ENCODE measurements around the gene PLB1.

- TF ChIP-seq CTCF (IDR thresholded peaks at IDR 0.05) (no peak), TCF7 (CRISPR knock-in tag; IDR thresholded peaks at IDR 0.05; ENCODE audit: low read depth) (no peak)
Measured at GRCh38 chr2:28558158-28558820, 62.4 kb downstream of the PLB1 start.
